HG02973 (cell line): ENCODE measurements around the gene FXYD2.

Source experiments
- ATAC-seq: cut with Tn5 transposase; IDR thresholded peaks from one replicate; pipeline ENCODE4 v1.9.1; 2021; ENCODE audit warnings: moderate library complexity; ENCODE audit not compliant: unreplicated experiment

The FXYD2 gene

DNA sequence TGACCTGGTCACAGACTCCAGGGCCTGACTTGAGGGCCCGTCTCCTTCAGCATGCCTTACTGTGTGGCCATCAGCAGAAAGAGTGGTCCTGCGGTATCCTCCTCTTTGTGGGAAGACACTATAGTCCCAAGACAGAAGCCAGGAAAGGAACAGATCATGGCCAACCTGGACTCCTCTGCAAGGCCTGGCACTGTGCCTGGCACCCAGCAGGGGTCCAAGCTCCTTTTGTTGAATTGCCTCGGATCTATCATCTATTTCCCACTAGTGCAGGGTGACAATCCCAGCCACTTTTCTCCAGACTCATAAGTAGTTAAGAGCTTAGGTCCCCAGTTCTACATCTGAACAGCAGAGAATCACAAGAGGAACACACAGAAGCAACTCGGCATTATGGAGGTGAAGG lies 54.5 kb downstream of the FXYD2 start:
- ATAC-seq, result no peak
